Right atrium auricular region (tissue), 2 donors: ENCODE results near the gene ZNF410. TPM values are rescaled to one million over a fixed set of nuclear protein-coding genes. Genes with fewer than 3 reads are reported as not detected.
"Not testable (repeated sequence)": the region's sequence is repeated elsewhere in the genome, so short reads cannot be mapped to it uniquely, and the experiment has no call there.

Experiments
- DNase-seq: peaks from one replicate; pipeline ENCODE4 v3.0.0-alpha.2; 2019; ENCODE audit warnings: low spot score
- H3K27ac ChIP-seq, 2 donors: fragments of 200-600 bp; sonication (generic); 1 replicate in 1 of 2; 2 replicates in 1 of 2; pipeline ENCODE4 v1.5.1; 2016 to 2019
- H3K27me3 ChIP-seq, 2 donors: fragments of 200-600 bp; sonication (generic); one replicate each; pipeline versions ENCODE4 v1.5.1 to v1.6.0; 2017 to 2019
- H3K36me3 ChIP-seq: fragments of 200-600 bp; sonication (generic); one replicate; pipeline ENCODE4 v1.5.1; 2016
- H3K4me1 ChIP-seq, 2 donors: fragments of 200-600 bp; sonication (generic); one replicate each; pipeline versions ENCODE4 v1.5.1 to v1.6.0; 2017 to 2019
- H3K4me3 ChIP-seq, 2 donors: fragments of 200-600 bp; sonication (generic); 1 replicate in 1 of 2; 2 replicates in 1 of 2; pipeline ENCODE4 v1.5.1; 2017 to 2019; ENCODE audit warnings: mild to moderate bottlenecking in 1 of 2, moderate library complexity in 1 of 2
- H3K9me3 ChIP-seq, 2 donors: fragments of 200-600 bp; sonication (generic); one replicate each; pipeline ENCODE4 v1.5.1; 2019
- CTCF ChIP-seq, 2 donors: fragments of 200-600 bp; sonication (generic); IDR thresholded peaks; one replicate each; pipeline ENCODE4 v1.5.1; 2019; ENCODE audit warnings: antibody characterized with exemption in 2 of 2
- total RNA-seq, 2 donors: library from RNA; depleted of rRNA; stranded (reverse); fragments of >200 nt; gene quantifications; one replicate each; pipeline ENCODE4 v1.1.0, GENCODE V29; 2016

Gene ZNF410
- total RNA-seq, 2 donors from 2014 or later = 16.2 to 23.4 TPM

- no peak for TF ChIP-seq CTCF (IDR thresholded peaks at IDR 0.05)
- no peak for DNase-seq
- Histone ChIP-seq H3K9me3 (no peaks in the 10 kb centered on the region), H3K4me1 (peaks cover 0 to 26% of the 10 kb centered on the region in 2 donors), H3K36me3 (peaks cover 4% of the 10 kb centered on the region), H3K4me3 (peak overlapping the region; percentile 89 to 92), H3K27me3 (no peaks in the 10 kb centered on the region), H3K27ac (peak overlapping the region; percentile 93 to 96)
These were observed 1.2 kb downstream of the ZNF410 start for GRCh38 chr14:73887694-73888459.

GRCh38 chr14:73888460-73888725, 1.7 kb downstream of the ZNF410 start:
- Histone ChIP-seq H3K36me3 (peaks cover 9% of the 10 kb centered on the region), H3K4me1 (peaks cover 0 to 26% of the 10 kb centered on the region in 2 donors), H3K9me3 (no peaks in the 10 kb centered on the region), H3K4me3 (no peak overlapping the region), H3K27ac (peak overlapping the region in 1 of 2 donors; percentile 96), H3K27me3 (no peaks in the 10 kb centered on the region)
- TF ChIP-seq CTCF (IDR thresholded peaks at IDR 0.05) = no peak
- no peak for DNase-seq

GRCh38 chr14:73888971-73889370, 2.3 kb downstream of the ZNF410 start:
- Histone ChIP-seq H3K27me3 (no peaks in the 10 kb centered on the region), H3K9me3 (no peaks in the 10 kb centered on the region), H3K4me1 (peaks cover 0 to 26% of the 10 kb centered on the region in 2 donors), H3K36me3 (peaks cover 12% of the 10 kb centered on the region), H3K4me3 (no peak overlapping the region), H3K27ac (no peak overlapping the region)
- no peak for DNase-seq
- no peak for TF ChIP-seq CTCF (IDR thresholded peaks at IDR 0.05)

GRCh38 chr14:73889376-73889775, 2.7 kb downstream of the ZNF410 start:
- Histone ChIP-seq H3K36me3 (peaks cover 16% of the 10 kb centered on the region), H3K27ac (no peak overlapping the region), H3K4me1 (peaks cover 0 to 26% of the 10 kb centered on the region in 2 donors), H3K27me3 (no peaks in the 10 kb centered on the region), H3K9me3 (no peaks in the 10 kb centered on the region), H3K4me3 (no peak overlapping the region)
- TF ChIP-seq CTCF (IDR thresholded peaks at IDR 0.05) = no peak
- no peak for DNase-seq

GRCh38 chr14:73894180-73894687, 7.6 kb downstream of the ZNF410 start:
- DNase-seq, H3K4me1 ChIP-seq, H3K27me3 ChIP-seq, H3K4me3 ChIP-seq, H3K27ac ChIP-seq, H3K9me3 ChIP-seq: not testable (repeated sequence)
- H3K36me3 ChIP-seq = peaks cover 62% of the 10 kb centered on the region

- no peak overlapping the region for H3K27ac ChIP-seq
- H3K27me3 ChIP-seq = no peaks in the 10 kb centered on the region
- H3K36me3 ChIP-seq = peaks cover 72% of the 10 kb centered on the region
These were observed 9.3 kb downstream of the ZNF410 start for GRCh38 chr14:73895939-73896338.

More at GRCh38 chr14:73895939-73896338, 9.3 kb downstream of the ZNF410 start:
- H3K9me3 ChIP-seq = no peaks in the 10 kb centered on the region
- no peak for TF ChIP-seq CTCF (IDR thresholded peaks at IDR 0.05)
- no peak for DNase-seq
- H3K4me3 ChIP-seq = no peak overlapping the region
- H3K4me1 ChIP-seq = no peaks in the 10 kb centered on the region
